NCI-H510A (cell line): Measurements from ENCODE around the gene RARG.
A peak's percentile ranks its signal among the peaks of the same experiment; 100 is the strongest.
"Not testable (repeated sequence)": the region's sequence is repeated elsewhere in the genome, so short reads cannot be mapped to it uniquely, and the experiment has no call there.

Experiments used
- DNase-seq: peaks from one replicate; lab custom pipeline; 2025; lab: John Stamatoyannopoulos, UW

The RARG gene

GRCh38 chr12:53191096-53191884 lies 40.7 kb downstream of the RARG start:
- DNase-seq, result no peak

GRCh38 chr12:53190108-53190729 lies 41.8 kb downstream of the RARG start:
- no peak for DNase-seq

GRCh38 chr12:53187145-53187899 lies 44.7 kb downstream of the RARG start:
- DNase-seq, result no peak

GRCh38 chr12:53186745-53187144 lies 45.3 kb downstream of the RARG start:
- DNase-seq, result no peak

GRCh38 chr12:53185582-53186153 lies 46.3 kb downstream of the RARG start:
- DNase-seq, result no peak

GRCh38 chr12:53184828-53185227 lies 47.2 kb downstream of the RARG start:
- DNase-seq, result no peak

- DNase-seq, result no peak
These were observed 49.1 kb downstream of the RARG start for GRCh38 chr12:53182903-53183302.

GRCh38 chr12:53181935-53182334 lies 50.1 kb downstream of the RARG start:
- no peak for DNase-seq

- DNase-seq, result peak; percentile 78
These were observed 50.9 kb downstream of the RARG start for GRCh38 chr12:53180931-53181645.

GRCh38 chr12:53180220-53180930 lies 51.6 kb downstream of the RARG start, which contains the start of the genes CSAD and ZNF740:
Gene CSAD, minus strand, starts transcription at chr12:53180925. Its CDS starts 7,455 bp downstream, at chr12:53173470.
Gene ZNF740, plus strand, starts transcription at chr12:53180722. Its CDS starts 1,262 bp downstream, at chr12:53181984.
- peak; percentile 98 for DNase-seq

- DNase-seq, result no peak
These were observed 52.3 kb downstream of the RARG start for GRCh38 chr12:53179687-53180219.

- DNase-seq, result not testable (repeated sequence)
These were observed 53.2 kb downstream of the RARG start for GRCh38 chr12:53178803-53179202.

GRCh38 chr12:53177447-53177846 lies 54.6 kb downstream of the RARG start:
- DNase-seq, result not testable (repeated sequence)

- no peak for DNase-seq
These were observed 55.3 kb downstream of the RARG start for GRCh38 chr12:53176750-53177149.

GRCh38 chr12:53174881-53175491 lies 57.0 kb downstream of the RARG start:
- peak; percentile 81 for DNase-seq

GRCh38 chr12:53173085-53173715 lies 58.8 kb downstream of the RARG start:
- DNase-seq, result no peak

GRCh38 chr12:53172352-53172751 lies 59.7 kb downstream of the RARG start:
- no peak for DNase-seq

GRCh38 chr12:53171725-53172329 lies 60.2 kb downstream of the RARG start:
- no peak for DNase-seq
